ENCODE results near the gene TGM1.

The TGM1 gene

GRCh38 chr14:24213866-24214662, 48.9 kb downstream of the TGM1 start:
- TF ChIP-seq ZNF384 (IDR thresholded peaks at IDR 0.05) (no peak), ARNT (IDR thresholded peaks at IDR 0.05) (no peak), NFRKB (IDR thresholded peaks at IDR 0.05) (no peak), SP1 (IDR thresholded peaks at IDR 0.05) (no peak)
- ChIA-PET POLR2A (interaction anchor here (0.7 to 3.0 kb wide), 28 partner anchors 11 to 228 kb away, joined by 3 to 33 read pairs (median 4); partner anchors contain the start of genes CBLN3, DCAF11, EMC9 and GMPR2), CTCF (interaction anchor here (0.8 to 1.0 kb wide), 2 partner anchors 85 to 120 kb away, joined by 3 read pairs; no protein-coding TSS in a partner anchor)
- DNase-seq (ENCODE audit: extremely low spot score): no peak

GRCh38 chr14:24212924-24213865, 49.8 kb downstream of the TGM1 start, which contains the start of gene CHMP4A:
Gene CHMP4A (minus strand): TSS chr14:24213488. CDS start chr14:24213439, 49 bp downstream.
- peak; percentile 96 for DNase-seq (ENCODE audit: extremely low spot score)
- CTCF ChIA-PET: interaction anchor here (0.8 to 1.0 kb wide), 4 partner anchors 24 to 121 kb away, joined by 3 to 5 read pairs (median 4); partner anchors contain the start of gene IPO4
- TF ChIP-seq ZNF384 (IDR thresholded peaks at IDR 0.05): no peak
- TF ChIP-seq FOXA1 (IDR thresholded peaks at IDR 0.05): no peak
- TF ChIP-seq FOXM1 (IDR thresholded peaks at IDR 0.05; ENCODE audit: borderline replicate concordance): no peak
- no peak for TF ChIP-seq LEF1 (IDR thresholded peaks at IDR 0.05; ENCODE audit: borderline replicate concordance)
- no peak for TF ChIP-seq TARDBP (IDR thresholded peaks at IDR 0.05)
- TF ChIP-seq NFRKB (IDR thresholded peaks at IDR 0.05): peak; percentile 35; the same call in 1 of the 2 replicates
- TF ChIP-seq SUZ12 (IDR thresholded peaks at IDR 0.05): no peak
- no peak for TF ChIP-seq HDGF (IDR thresholded peaks at IDR 0.05; ENCODE audit: borderline replicate concordance)
- TF ChIP-seq SP1 (IDR thresholded peaks at IDR 0.05): no peak
- TF ChIP-seq ARNT (IDR thresholded peaks at IDR 0.05): no peak
- peak; percentile 88 for TF ChIP-seq ELF4 (IDR thresholded peaks at IDR 0.05)
- TF ChIP-seq CTBP1 (IDR thresholded peaks at IDR 0.05; ENCODE audit: borderline replicate concordance): no peak
- no peak for TF ChIP-seq FOXK2 (IDR thresholded peaks at IDR 0.05)
- TF ChIP-seq BHLHE40 (IDR thresholded peaks at IDR 0.05; ENCODE audit: borderline replicate concordance): no peak
- peak; percentile 49 for TF ChIP-seq L3MBTL2 (conservative IDR thresholded peaks at IDR 0.05)
- TF ChIP-seq PKNOX1 (IDR thresholded peaks at IDR 0.05): peak; percentile 68; the same call in 1 of the 2 replicates
- POLR2A ChIA-PET: interaction anchor here (0.7 to 3.0 kb wide), 28 partner anchors 10 to 229 kb away, joined by 3 to 33 read pairs (median 4); partner anchors contain the start of genes CBLN3, DCAF11, EMC9 and GMPR2

- CTCF ChIA-PET: no interaction called here
- no peak for DNase-seq (ENCODE audit: extremely low spot score)
- POLR2A ChIA-PET: interaction anchor here (1.4 to 2.3 kb wide), 2 partner anchors 16 to 157 kb away, joined by 3 to 11 read pairs; partner anchors contain the start of gene TM9SF1
- TF ChIP-seq SP1 (IDR thresholded peaks at IDR 0.05) (no peak), FOXA1 (IDR thresholded peaks at IDR 0.05) (no peak), BHLHE40 (IDR thresholded peaks at IDR 0.05; ENCODE audit: borderline replicate concordance) (no peak), CTBP1 (IDR thresholded peaks at IDR 0.05; ENCODE audit: borderline replicate concordance) (no peak)
These were observed 51.7 kb downstream of the TGM1 start for GRCh38 chr14:24211311-24211710.

GRCh38 chr14:24207625-24208024, 55.4 kb downstream of the TGM1 start:
- no peak for TF ChIP-seq FOXA1 (IDR thresholded peaks at IDR 0.05)
- TF ChIP-seq L3MBTL2 (conservative IDR thresholded peaks at IDR 0.05): no peak
- no peak for TF ChIP-seq FOXK2 (IDR thresholded peaks at IDR 0.05)
- no peak for TF ChIP-seq HDGF (IDR thresholded peaks at IDR 0.05; ENCODE audit: borderline replicate concordance)
- TF ChIP-seq NFRKB (IDR thresholded peaks at IDR 0.05): no peak
- TF ChIP-seq TARDBP (IDR thresholded peaks at IDR 0.05): no peak
- no peak for TF ChIP-seq FOXM1 (IDR thresholded peaks at IDR 0.05; ENCODE audit: borderline replicate concordance)
- no peak for TF ChIP-seq PKNOX1 (IDR thresholded peaks at IDR 0.05)
- TF ChIP-seq ARNT (IDR thresholded peaks at IDR 0.05): no peak
- TF ChIP-seq LEF1 (IDR thresholded peaks at IDR 0.05; ENCODE audit: borderline replicate concordance): no peak
- TF ChIP-seq SUZ12 (IDR thresholded peaks at IDR 0.05): no peak
- TF ChIP-seq ELF4 (IDR thresholded peaks at IDR 0.05): no peak
- TF ChIP-seq CTBP1 (IDR thresholded peaks at IDR 0.05; ENCODE audit: borderline replicate concordance): no peak
- no peak for TF ChIP-seq BHLHE40 (IDR thresholded peaks at IDR 0.05; ENCODE audit: borderline replicate concordance)
- TF ChIP-seq ZNF384 (IDR thresholded peaks at IDR 0.05): no peak
- TF ChIP-seq SP1 (IDR thresholded peaks at IDR 0.05): no peak
- DNase-seq (ENCODE audit: extremely low spot score): no peak
- CTCF ChIA-PET: interaction anchor here (0.6 kb wide), 1 partner anchor 81 kb away, joined by 3 read pairs; no protein-coding TSS in a partner anchor
- POLR2A ChIA-PET: interaction anchor here (0.6 to 1.9 kb wide), 4 partner anchors 8 to 13 kb away, joined by 3 to 8 read pairs (median 8); partner anchors contain the start of genes MDP1 and TM9SF1

- POLR2A ChIA-PET: interaction anchor here (0.6 to 1.6 kb wide), 3 partner anchors 9 to 13 kb away, joined by 3 to 8 read pairs (median 7); partner anchors contain the start of genes MDP1 and TM9SF1
- no peak for DNase-seq (ENCODE audit: extremely low spot score)
- TF ChIP-seq LEF1 (IDR thresholded peaks at IDR 0.05; ENCODE audit: borderline replicate concordance) (no peak), TARDBP (IDR thresholded peaks at IDR 0.05) (no peak), SUZ12 (IDR thresholded peaks at IDR 0.05) (no peak), FOXK2 (IDR thresholded peaks at IDR 0.05) (no peak), ELF4 (IDR thresholded peaks at IDR 0.05) (no peak), HDGF (IDR thresholded peaks at IDR 0.05; ENCODE audit: borderline replicate concordance) (no peak), SP1 (IDR thresholded peaks at IDR 0.05) (no peak), NFRKB (IDR thresholded peaks at IDR 0.05) (no peak), FOXA1 (IDR thresholded peaks at IDR 0.05) (no peak), CTBP1 (IDR thresholded peaks at IDR 0.05; ENCODE audit: borderline replicate concordance) (no peak), ZNF384 (IDR thresholded peaks at IDR 0.05) (no peak), L3MBTL2 (conservative IDR thresholded peaks at IDR 0.05) (no peak)
- CTCF ChIA-PET: interaction anchor here (0.6 kb wide), 1 partner anchor 81 kb away, joined by 3 read pairs; no protein-coding TSS in a partner anchor
These were observed 55.8 kb downstream of the TGM1 start for GRCh38 chr14:24207104-24207551.

All from HEK293T (cell line).